Kidney (tissue), 14 donors: Measurements from ENCODE around the gene PIK3R3. TPM values are rescaled to one million over a fixed set of nuclear protein-coding genes. Genes with fewer than 3 reads are reported as not detected.

Experiments used
- DNase-seq, 5 donors: peaks; one replicate each; pipeline ENCODE4 v3.0.0-alpha.2; 2013 to 2020
- FAIRE-seq: peaks from 2 replicates; lab custom pipeline; 2012; peaks lifted over from hg19 to GRCh38; lab: Jason Lieb, UNC
- H3K27ac ChIP-seq, 2 donors: one replicate each; pipeline ENCODE4 v1.7.0; 2013; ENCODE audit warnings: low read depth in 2 of 2, low read length in 2 of 2, inconsistent platforms in 1 of 2
- H3K27me3 ChIP-seq: one replicate; pipeline ENCODE4 v1.7.1; 2013; ENCODE audit warnings: low read length, inconsistent platforms; ENCODE audit not compliant: control insufficient read depth, insufficient read depth
- H3K36me3 ChIP-seq, 3 donors: one replicate each; pipeline versions ENCODE4 v1.7.0 to v1.7.1; 2013; ENCODE audit warnings: low read length in 3 of 3, control low read depth in 1 of 3, inconsistent platforms in 1 of 3; ENCODE audit not compliant: insufficient read depth in 3 of 3, control insufficient read depth in 2 of 3
- H3K4me1 ChIP-seq, 3 donors: one replicate each; pipeline versions ENCODE4 v1.7.0 to v1.7.1; 2013; ENCODE audit warnings: low read length in 3 of 3, inconsistent platforms in 1 of 3, low read depth in 1 of 3; ENCODE audit not compliant: control insufficient read depth in 2 of 3, insufficient read depth in 2 of 3
- H3K4me3 ChIP-seq, 3 donors: one replicate each; pipeline versions ENCODE4 v1.7.0 to v1.8.1; 2013; ENCODE audit warnings: low read length in 3 of 3, control low read depth in 1 of 3, inconsistent platforms in 1 of 3
- H3K9ac ChIP-seq, 3 donors: one replicate each; pipeline versions ENCODE4 v1.7.0 to v1.7.1; 2013; ENCODE audit warnings: low read length in 3 of 3, control low read depth in 1 of 3, inconsistent platforms in 1 of 3
- H3K9me3 ChIP-seq, 3 donors: one replicate each; pipeline versions ENCODE4 v1.7.0 to v1.7.1; 2013; ENCODE audit warnings: low read length in 3 of 3, control low read depth in 1 of 3, inconsistent platforms in 1 of 3; ENCODE audit not compliant: control insufficient read depth in 2 of 3, insufficient read depth in 1 of 3
- intact Hi-C: fragments of 100-400 bp; cut with DNase I; formaldehyde crosslinking; loops from one replicate; pipeline ENCODE4 v1.11.1; 2022
- polyA plus RNA-seq: library from polyadenylated mRNA; stranded (reverse); fragments of 350-450 nt; fragmentation: Illumina TruSeq; extraction: RNeasy Lipid Tissue Mini Kit (QIAGEN cat#74804); gene quantifications from one replicate; pipeline ENCODE4 v1.2.3, GENCODE V29; 2014; ENCODE audit warnings: low read depth, low replicate concordance; ENCODE audit not compliant: insufficient read depth
- total RNA-seq: library from RNA; stranded (reverse); fragmentation: NEBNext Ultra II Directional; extraction: Animal tissue kit (Norgen Biotek cat#: 25700); gene quantifications from one replicate; pipeline ENCODE4 v1.2.1, GENCODE V29; 2021
- TF ChIP-seq, protein P1 (sequence below): IDR thresholded peaks from 3 replicates; pipeline ENCODE4 v1.5.1; 2012; ENCODE audit warnings: mild to moderate bottlenecking, moderate library complexity, borderline replicate concordance; ENCODE audit not compliant: insufficient read depth; ENCODE audit errors: extremely low read depth
- donor health status: control.
- donor health status: control.
- donor health status: control.
- donor health status: control.
- donor health status: control.
- donor health status: DM: yes; HTN: yes; CAD: no.
- donor health status: Normal renal cell carcinoma (clear cell type).

Gene PIK3R3
- total and polyA plus RNA-seq, 2 donors from 2014 or later: 9.7 to 44.2 TPM

DNA sequence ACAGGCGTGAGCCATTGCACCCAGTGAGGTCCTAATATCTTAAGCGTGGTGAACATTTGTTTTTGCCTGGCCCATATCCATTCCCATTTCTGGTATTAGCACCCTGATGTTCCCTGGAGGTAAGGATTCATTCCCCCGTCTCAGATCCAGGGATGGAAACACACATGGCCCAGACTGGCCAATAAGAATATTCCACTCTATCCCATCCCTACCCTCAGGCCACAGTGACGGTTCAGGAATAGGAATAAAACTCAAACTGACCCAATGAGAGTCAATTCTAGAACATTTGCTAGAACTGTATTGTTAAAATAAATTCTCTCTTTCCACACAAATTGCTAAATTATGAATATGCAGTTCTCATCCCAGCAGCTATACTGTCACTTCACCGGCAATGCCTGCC, 76.1 kb downstream of the PIK3R3 start:
- no peak for FAIRE-seq
- no peaks in the 10 kb centered on the region for H3K9me3 ChIP-seq
- no peak overlapping the region for H3K27ac ChIP-seq
- H3K9ac ChIP-seq: no peak overlapping the region
- H3K4me3 ChIP-seq: no peak overlapping the region
- no peaks in the 10 kb centered on the region for H3K27me3 ChIP-seq
- TF ChIP-seq, protein P1, sequence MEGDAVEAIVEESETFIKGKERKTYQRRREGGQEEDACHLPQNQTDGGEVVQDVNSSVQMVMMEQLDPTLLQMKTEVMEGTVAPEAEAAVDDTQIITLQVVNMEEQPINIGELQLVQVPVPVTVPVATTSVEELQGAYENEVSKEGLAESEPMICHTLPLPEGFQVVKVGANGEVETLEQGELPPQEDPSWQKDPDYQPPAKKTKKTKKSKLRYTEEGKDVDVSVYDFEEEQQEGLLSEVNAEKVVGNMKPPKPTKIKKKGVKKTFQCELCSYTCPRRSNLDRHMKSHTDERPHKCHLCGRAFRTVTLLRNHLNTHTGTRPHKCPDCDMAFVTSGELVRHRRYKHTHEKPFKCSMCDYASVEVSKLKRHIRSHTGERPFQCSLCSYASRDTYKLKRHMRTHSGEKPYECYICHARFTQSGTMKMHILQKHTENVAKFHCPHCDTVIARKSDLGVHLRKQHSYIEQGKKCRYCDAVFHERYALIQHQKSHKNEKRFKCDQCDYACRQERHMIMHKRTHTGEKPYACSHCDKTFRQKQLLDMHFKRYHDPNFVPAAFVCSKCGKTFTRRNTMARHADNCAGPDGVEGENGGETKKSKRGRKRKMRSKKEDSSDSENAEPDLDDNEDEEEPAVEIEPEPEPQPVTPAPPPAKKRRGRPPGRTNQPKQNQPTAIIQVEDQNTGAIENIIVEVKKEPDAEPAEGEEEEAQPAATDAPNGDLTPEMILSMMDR: no peak
- H3K36me3 ChIP-seq: peaks cover 0 to 7% (median 3%) of the 10 kb centered on the region in 3 donors
- DNase-seq: no peak
- H3K4me1 ChIP-seq: peaks cover 0 to 1% (median 0%) of the 10 kb centered on the region in 3 donors
- intact Hi-C loops: no loop called here

DNA sequence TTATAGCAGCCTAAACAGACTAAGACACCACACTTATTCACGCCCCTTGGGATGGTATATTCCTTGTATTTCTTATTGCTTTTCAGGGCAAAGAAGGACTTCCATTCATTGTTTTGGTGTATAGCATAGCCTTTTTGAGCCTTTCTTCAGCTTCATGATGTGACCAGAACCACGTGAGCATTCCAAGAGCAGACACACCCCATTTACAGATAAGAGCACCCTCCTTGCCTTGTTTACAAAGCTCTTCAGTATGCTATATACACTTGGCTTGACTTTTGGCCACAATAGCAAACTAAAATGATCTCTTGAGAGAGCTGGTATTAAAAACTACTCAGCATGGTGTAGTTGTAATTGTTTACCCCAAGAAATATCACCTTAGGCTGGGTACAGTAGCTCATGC, 78.7 kb downstream of the PIK3R3 start:
- H3K9me3 ChIP-seq: no peaks in the 10 kb centered on the region
- intact Hi-C loops: no loop called here
- no peak overlapping the region for H3K9ac ChIP-seq
- no peak overlapping the region for H3K27ac ChIP-seq
- peaks cover 0 to 4% (median 0%) of the 10 kb centered on the region in 3 donors for H3K36me3 ChIP-seq
- no peak overlapping the region for H3K4me3 ChIP-seq
- no peak for DNase-seq
- H3K4me1 ChIP-seq: no peaks in the 10 kb centered on the region
- FAIRE-seq: no peak
- TF ChIP-seq, protein P1: no peak
- no peaks in the 10 kb centered on the region for H3K27me3 ChIP-seq

DNA sequence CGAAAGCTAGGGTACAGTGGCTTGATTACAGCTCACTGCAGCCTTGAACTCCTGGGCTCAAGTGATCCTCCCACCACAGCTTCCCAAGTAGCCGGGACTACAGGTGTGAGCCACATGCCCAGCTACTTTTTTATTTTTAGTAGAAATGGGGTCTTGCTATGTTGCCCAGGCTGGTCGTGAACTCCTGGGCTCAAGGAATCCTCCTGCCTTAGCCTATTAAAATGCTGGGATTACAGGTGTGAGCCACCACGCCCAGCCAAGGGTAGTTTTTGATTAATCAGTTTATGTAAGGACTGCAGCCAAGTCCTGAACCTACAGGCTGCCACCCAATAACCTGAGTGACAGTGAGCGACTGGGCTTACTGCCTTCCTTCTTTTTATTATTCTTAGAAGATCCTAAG, 88.3 kb downstream of the PIK3R3 start:
- H3K9me3 ChIP-seq: no peaks in the 10 kb centered on the region
- no peak overlapping the region for H3K4me3 ChIP-seq
- H3K4me1 ChIP-seq: peaks cover 0 to 12% (median 11%) of the 10 kb centered on the region in 3 donors
- DNase-seq (no peak), FAIRE-seq (no peak)
- peaks cover 0 to 6% (median 0%) of the 10 kb centered on the region in 3 donors for H3K36me3 ChIP-seq
- no peak overlapping the region for H3K27ac ChIP-seq
- no peaks in the 10 kb centered on the region for H3K27me3 ChIP-seq
- TF ChIP-seq, protein P1: no peak
- intact Hi-C loops: loop anchor here (5.0 kb wide), 1 partner anchor 138 kb away; no protein-coding TSS in a partner anchor
- no peak overlapping the region for H3K9ac ChIP-seq

DNA sequence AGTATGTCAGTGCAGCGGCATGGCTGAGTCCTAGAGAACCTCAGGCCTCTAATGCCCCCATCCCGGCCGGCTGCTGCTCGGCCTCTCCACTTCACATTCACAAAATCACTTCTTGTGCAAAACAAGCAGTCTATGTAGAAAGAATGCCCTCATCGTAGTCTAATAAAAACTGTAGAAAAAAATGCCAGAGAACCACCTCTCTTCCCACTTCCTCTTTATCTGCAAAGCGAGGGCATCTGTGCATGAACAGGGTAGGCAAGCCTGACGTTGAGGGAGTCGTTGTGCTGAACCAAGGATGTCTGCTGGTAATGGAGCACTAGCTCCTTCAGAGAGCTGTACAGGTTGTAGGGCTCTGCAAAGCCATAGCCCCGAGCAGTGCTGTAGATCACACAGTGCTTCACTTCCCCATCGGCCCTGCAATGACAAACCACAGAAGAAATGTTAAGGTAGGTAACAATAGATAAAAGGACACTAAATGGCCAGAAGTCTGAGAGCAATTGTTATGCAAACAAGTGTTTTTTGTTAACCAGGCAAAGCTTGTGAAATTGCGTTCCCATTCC, 88.9 kb downstream of the PIK3R3 start:
- H3K27me3 ChIP-seq: no peaks in the 10 kb centered on the region
- no peaks in the 10 kb centered on the region for H3K9me3 ChIP-seq
- H3K9ac ChIP-seq: no peak overlapping the region
- peaks cover 0 to 12% (median 11%) of the 10 kb centered on the region in 3 donors for H3K4me1 ChIP-seq
- TF ChIP-seq, protein P1: no peak
- FAIRE-seq: no peak
- no peak for DNase-seq
- no peak overlapping the region for H3K27ac ChIP-seq
- intact Hi-C loops: loop anchor here (5.0 kb wide), 1 partner anchor 139 kb away; no protein-coding TSS in a partner anchor
- no peak overlapping the region for H3K4me3 ChIP-seq
- peaks cover 0 to 6% (median 0%) of the 10 kb centered on the region in 3 donors for H3K36me3 ChIP-seq
